Astrocyte (in vitro differentiated cells and primary cell): ENCODE data around the gene AIF1.

Experiments
- EZH2 ChIP-seq: IDR thresholded peaks from 2 replicates; pipeline ENCODE4 v1.6.1; 2012; ENCODE audit warnings: mild to moderate bottlenecking, low read length, inconsistent platforms; ENCODE audit not compliant: insufficient read depth
- TF ChIP-seq, protein P1 (sequence below): IDR thresholded peaks from 2 replicates; pipeline ENCODE4 v1.5.1; 2011; ENCODE audit warnings: low read depth, mild to moderate bottlenecking, inconsistent platforms, low read length, moderate library complexity; ENCODE audit not compliant: insufficient read depth

- TF ChIP-seq, protein P1, sequence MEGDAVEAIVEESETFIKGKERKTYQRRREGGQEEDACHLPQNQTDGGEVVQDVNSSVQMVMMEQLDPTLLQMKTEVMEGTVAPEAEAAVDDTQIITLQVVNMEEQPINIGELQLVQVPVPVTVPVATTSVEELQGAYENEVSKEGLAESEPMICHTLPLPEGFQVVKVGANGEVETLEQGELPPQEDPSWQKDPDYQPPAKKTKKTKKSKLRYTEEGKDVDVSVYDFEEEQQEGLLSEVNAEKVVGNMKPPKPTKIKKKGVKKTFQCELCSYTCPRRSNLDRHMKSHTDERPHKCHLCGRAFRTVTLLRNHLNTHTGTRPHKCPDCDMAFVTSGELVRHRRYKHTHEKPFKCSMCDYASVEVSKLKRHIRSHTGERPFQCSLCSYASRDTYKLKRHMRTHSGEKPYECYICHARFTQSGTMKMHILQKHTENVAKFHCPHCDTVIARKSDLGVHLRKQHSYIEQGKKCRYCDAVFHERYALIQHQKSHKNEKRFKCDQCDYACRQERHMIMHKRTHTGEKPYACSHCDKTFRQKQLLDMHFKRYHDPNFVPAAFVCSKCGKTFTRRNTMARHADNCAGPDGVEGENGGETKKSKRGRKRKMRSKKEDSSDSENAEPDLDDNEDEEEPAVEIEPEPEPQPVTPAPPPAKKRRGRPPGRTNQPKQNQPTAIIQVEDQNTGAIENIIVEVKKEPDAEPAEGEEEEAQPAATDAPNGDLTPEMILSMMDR = no peak
- no peak for TF ChIP-seq EZH2
Observed at GRCh38 chr6:31627690-31628287, 12.8 kb downstream of the AIF1 start.
